ENCODE results near the gene SF3B1.
A peak's percentile ranks its signal among the peaks of the same experiment; 100 is the strongest.
"Not testable (repeated sequence)": the region's sequence is repeated elsewhere in the genome, so short reads cannot be mapped to it uniquely, and the experiment has no call there.

SF3B1 gene

GRCh38 chr2:197432527-197432926, 2.3 kb downstream of the SF3B1 start:
- DNase-seq = not testable (repeated sequence)

- no peak for DNase-seq
Measured at GRCh38 chr2:197431858-197432257, 3.0 kb downstream of the SF3B1 start.

GRCh38 chr2:197427986-197428385, 6.8 kb downstream of the SF3B1 start:
- no peak for DNase-seq

GRCh38 chr2:197426723-197427603, 7.9 kb downstream of the SF3B1 start:
- no peak for DNase-seq

- no peak for DNase-seq
Measured at GRCh38 chr2:197425550-197425949, 9.3 kb downstream of the SF3B1 start.

- DNase-seq = no peak
Measured at GRCh38 chr2:197423307-197423706, 11.5 kb downstream of the SF3B1 start.

- no peak for DNase-seq
Measured at GRCh38 chr2:197419438-197419837, 15.4 kb downstream of the SF3B1 start.

GRCh38 chr2:197416268-197416667, 18.6 kb downstream of the SF3B1 start:
- DNase-seq = no peak

- DNase-seq = no peak
Measured at GRCh38 chr2:197414515-197414914, 20.3 kb downstream of the SF3B1 start.

GRCh38 chr2:197414039-197414438, 20.8 kb downstream of the SF3B1 start:
- no peak for DNase-seq

- DNase-seq = no peak
Measured at GRCh38 chr2:197405582-197405981, 29.2 kb downstream of the SF3B1 start.

- DNase-seq = no peak
Measured at GRCh38 chr2:197399887-197400540, 34.8 kb downstream of the SF3B1 start.

GRCh38 chr2:197398913-197399312, 35.9 kb downstream of the SF3B1 start:
- DNase-seq = no peak

GRCh38 chr2:197391220-197391717, 43.6 kb downstream of the SF3B1 start:
- no peak for DNase-seq

GRCh38 chr2:197388866-197389587, 45.8 kb downstream of the SF3B1 start:
- no peak for DNase-seq

- DNase-seq = no peak
Measured at GRCh38 chr2:197387179-197387578, 47.6 kb downstream of the SF3B1 start.

- DNase-seq = no peak
Measured at GRCh38 chr2:197386242-197386641, 48.6 kb downstream of the SF3B1 start.

GRCh38 chr2:197383825-197384224, 51.0 kb downstream of the SF3B1 start:
- no peak for DNase-seq

GRCh38 chr2:197381641-197382040, 53.2 kb downstream of the SF3B1 start:
- no peak for DNase-seq

GRCh38 chr2:197379918-197380309, 54.9 kb downstream of the SF3B1 start:
- DNase-seq = not testable (repeated sequence)

- not testable (repeated sequence) for DNase-seq
Measured at GRCh38 chr2:197379308-197379917, 55.4 kb downstream of the SF3B1 start.

- peak; percentile 15 for DNase-seq
Measured at GRCh38 chr2:197378494-197379307, 56.1 kb downstream of the SF3B1 start.
